ENCODE results near the gene STAT1.

Gene STAT1

GRCh38 chr2:191019376-191019775, 5.4 kb upstream of the STAT1 start:
- no peak for TF ChIP-seq CTCF (IDR thresholded peaks at IDR 0.05; ENCODE audit: low read depth, low read length)
- Histone ChIP-seq H3K36me3 (no peaks in the 10 kb centered on the region), H3K9me3 (no peaks in the 10 kb centered on the region), H3K27me3 (no peaks in the 10 kb centered on the region), H3K4me1 (0 out of 2 replicates have a peak, but pooled peaks cover 4% of the 10 kb centered on the region), H3K4me3 (ENCODE audit: low read depth, low read length) (no peak overlapping the region)
- DNase-seq = no peak

DNA sequence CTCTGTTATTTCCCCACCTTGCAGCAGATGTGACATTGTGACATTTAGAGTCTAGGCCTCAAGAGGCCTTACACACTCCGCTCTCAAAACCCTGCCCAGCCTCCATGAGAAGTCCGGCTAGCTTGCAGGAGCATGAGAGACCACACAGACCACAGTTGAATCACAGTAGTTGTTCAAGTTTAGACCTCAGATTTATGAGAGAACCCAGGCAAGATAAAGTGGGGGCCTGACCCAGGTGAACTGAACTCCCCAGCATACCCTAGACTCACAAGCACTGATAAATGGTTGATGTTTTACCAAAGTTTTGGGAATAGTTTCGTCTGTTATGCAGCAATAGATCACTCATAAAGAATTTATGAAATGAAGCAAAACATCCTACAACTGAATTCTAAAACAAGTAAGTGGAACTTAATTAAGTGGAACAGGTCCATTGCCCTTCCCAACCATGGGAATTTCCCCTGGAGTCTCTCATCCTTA, 4.7 kb upstream of the STAT1 start:
- H3K4me1 ChIP-seq = 0 out of 2 replicates have a peak, but pooled peaks cover 4% of the 10 kb centered on the region
- TF ChIP-seq CTCF (IDR thresholded peaks at IDR 0.05; ENCODE audit: low read depth, low read length) = no peak
- H3K9me3 ChIP-seq = no peaks in the 10 kb centered on the region
- DNase-seq = no peak
- no peaks in the 10 kb centered on the region for H3K36me3 ChIP-seq
- no peaks in the 10 kb centered on the region for H3K27me3 ChIP-seq
- no peak overlapping the region for H3K4me3 ChIP-seq (ENCODE audit: low read depth, low read length)

- Histone ChIP-seq H3K4me1 (peaks cover 4% of the 10 kb centered on the region; the same call in 1 of the 2 replicates), H3K9me3 (no peaks in the 10 kb centered on the region), H3K27me3 (no peaks in the 10 kb centered on the region), H3K4me3 (ENCODE audit: low read depth, low read length) (no peak overlapping the region), H3K36me3 (no peaks in the 10 kb centered on the region)
- no peak for DNase-seq
- TF ChIP-seq CTCF (IDR thresholded peaks at IDR 0.05; ENCODE audit: low read depth, low read length) = no peak
These were observed 4.1 kb upstream of the STAT1 start for GRCh38 chr2:191018048-191018447.

GRCh38 chr2:191015831-191016230, 1.9 kb upstream of the STAT1 start:
- Histone ChIP-seq H3K36me3 (no peaks in the 10 kb centered on the region), H3K4me3 (ENCODE audit: low read depth, low read length) (no peak overlapping the region), H3K4me1 (peaks cover 4% of the 10 kb centered on the region; the same call in 1 of the 2 replicates), H3K9me3 (no peaks in the 10 kb centered on the region), H3K27me3 (no peaks in the 10 kb centered on the region)
- DNase-seq = no peak
- no peak for TF ChIP-seq CTCF (IDR thresholded peaks at IDR 0.05; ENCODE audit: low read depth, low read length)

DNA sequence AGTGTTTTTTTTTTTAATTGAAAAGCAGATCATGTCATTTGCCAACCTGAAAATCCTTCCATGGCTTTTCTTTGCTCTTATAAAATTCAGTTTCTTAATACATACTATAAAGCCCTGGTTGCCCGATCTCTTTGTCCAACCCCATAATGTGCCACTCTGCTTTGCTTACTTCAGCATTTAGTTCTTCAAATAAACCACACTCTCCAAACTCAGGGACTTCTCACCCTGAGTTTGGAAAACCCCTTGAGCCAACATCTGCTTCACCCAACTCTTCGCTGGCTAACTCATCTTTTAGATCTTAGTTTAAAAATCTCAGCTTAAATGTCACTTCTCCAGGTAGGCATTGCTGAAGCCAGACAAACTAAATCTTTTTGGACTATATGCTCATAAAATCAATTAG, 1.3 kb upstream of the STAT1 start:
- H3K4me1 ChIP-seq = peaks cover 4% of the 10 kb centered on the region; the same call in 1 of the 2 replicates
- no peak for DNase-seq
- H3K27me3 ChIP-seq = no peaks in the 10 kb centered on the region
- no peak for TF ChIP-seq CTCF (IDR thresholded peaks at IDR 0.05; ENCODE audit: low read depth, low read length)
- no peaks in the 10 kb centered on the region for H3K9me3 ChIP-seq
- no peak overlapping the region for H3K4me3 ChIP-seq (ENCODE audit: low read depth, low read length)
- no peaks in the 10 kb centered on the region for H3K36me3 ChIP-seq

GRCh38 chr2:191014653-191015020, 666 bp upstream of the STAT1 start:
- no peak for TF ChIP-seq CTCF (IDR thresholded peaks at IDR 0.05; ENCODE audit: low read depth, low read length)

More at GRCh38 chr2:191014653-191015020, 666 bp upstream of the STAT1 start:
- H3K4me3 ChIP-seq (ENCODE audit: low read depth, low read length) = peak overlapping the region; percentile 80
- no peak for DNase-seq
- no peaks in the 10 kb centered on the region for H3K27me3 ChIP-seq
- H3K9me3 ChIP-seq = no peaks in the 10 kb centered on the region
- peaks cover 4% of the 10 kb centered on the region; the same call in 1 of the 2 replicates for H3K4me1 ChIP-seq
- H3K36me3 ChIP-seq = no peaks in the 10 kb centered on the region

All from BE2C (cell line).